Measurements from ENCODE around the gene ZNF660.

- TF ChIP-seq, protein P1, sequence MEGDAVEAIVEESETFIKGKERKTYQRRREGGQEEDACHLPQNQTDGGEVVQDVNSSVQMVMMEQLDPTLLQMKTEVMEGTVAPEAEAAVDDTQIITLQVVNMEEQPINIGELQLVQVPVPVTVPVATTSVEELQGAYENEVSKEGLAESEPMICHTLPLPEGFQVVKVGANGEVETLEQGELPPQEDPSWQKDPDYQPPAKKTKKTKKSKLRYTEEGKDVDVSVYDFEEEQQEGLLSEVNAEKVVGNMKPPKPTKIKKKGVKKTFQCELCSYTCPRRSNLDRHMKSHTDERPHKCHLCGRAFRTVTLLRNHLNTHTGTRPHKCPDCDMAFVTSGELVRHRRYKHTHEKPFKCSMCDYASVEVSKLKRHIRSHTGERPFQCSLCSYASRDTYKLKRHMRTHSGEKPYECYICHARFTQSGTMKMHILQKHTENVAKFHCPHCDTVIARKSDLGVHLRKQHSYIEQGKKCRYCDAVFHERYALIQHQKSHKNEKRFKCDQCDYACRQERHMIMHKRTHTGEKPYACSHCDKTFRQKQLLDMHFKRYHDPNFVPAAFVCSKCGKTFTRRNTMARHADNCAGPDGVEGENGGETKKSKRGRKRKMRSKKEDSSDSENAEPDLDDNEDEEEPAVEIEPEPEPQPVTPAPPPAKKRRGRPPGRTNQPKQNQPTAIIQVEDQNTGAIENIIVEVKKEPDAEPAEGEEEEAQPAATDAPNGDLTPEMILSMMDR (IDR thresholded peaks at IDR 0.05; ENCODE audit: low read length) = no peak
- TF ChIP-seq EZH2 (optimal IDR thresholded peaks at IDR 0.05; ENCODE audit: low read depth, low read length) = no peak
Measured at GRCh38 chr3:44648564-44649229, 63.9 kb downstream of the ZNF660 start, which contains the start of gene ZNF35.

Data from MM.1S (cell line).